Body of pancreas (tissue), 4 donors: Measurements from ENCODE around the gene GRIK2.

Experiments used
- POLR2A ChIP-seq, 3 donors: fragments of 450-650 bp; IDR thresholded peaks; one replicate each; pipeline ENCODE4 v1.6.1; 2016; ENCODE audit warnings: antibody characterized with exemption in 3 of 3, mild to moderate bottlenecking in 2 of 3
- TF ChIP-seq, protein P1 (sequence below), 7 experiments: fragments of 450-650 bp in 4 of 7; fragments of 200-600 bp in 3 of 7; sonication (generic) in 3 of 7; IDR thresholded peaks; one replicate each; pipeline ENCODE4 v1.5.1; 2016 to 2019; ENCODE audit warnings: antibody characterized with exemption in 7 of 7

GRCh38 chr6:101706576-101706975 is 313.1 kb downstream of the GRIK2 start:
- TF ChIP-seq, protein P1, sequence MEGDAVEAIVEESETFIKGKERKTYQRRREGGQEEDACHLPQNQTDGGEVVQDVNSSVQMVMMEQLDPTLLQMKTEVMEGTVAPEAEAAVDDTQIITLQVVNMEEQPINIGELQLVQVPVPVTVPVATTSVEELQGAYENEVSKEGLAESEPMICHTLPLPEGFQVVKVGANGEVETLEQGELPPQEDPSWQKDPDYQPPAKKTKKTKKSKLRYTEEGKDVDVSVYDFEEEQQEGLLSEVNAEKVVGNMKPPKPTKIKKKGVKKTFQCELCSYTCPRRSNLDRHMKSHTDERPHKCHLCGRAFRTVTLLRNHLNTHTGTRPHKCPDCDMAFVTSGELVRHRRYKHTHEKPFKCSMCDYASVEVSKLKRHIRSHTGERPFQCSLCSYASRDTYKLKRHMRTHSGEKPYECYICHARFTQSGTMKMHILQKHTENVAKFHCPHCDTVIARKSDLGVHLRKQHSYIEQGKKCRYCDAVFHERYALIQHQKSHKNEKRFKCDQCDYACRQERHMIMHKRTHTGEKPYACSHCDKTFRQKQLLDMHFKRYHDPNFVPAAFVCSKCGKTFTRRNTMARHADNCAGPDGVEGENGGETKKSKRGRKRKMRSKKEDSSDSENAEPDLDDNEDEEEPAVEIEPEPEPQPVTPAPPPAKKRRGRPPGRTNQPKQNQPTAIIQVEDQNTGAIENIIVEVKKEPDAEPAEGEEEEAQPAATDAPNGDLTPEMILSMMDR (IDR thresholded peaks at IDR 0.05): no peak
- TF ChIP-seq POLR2A (IDR thresholded peaks at IDR 0.05): no peak
